K562 (cell line): ENCODE measurements around the gene TCF4. TPM values are rescaled to one million over a fixed set of nuclear protein-coding genes. Genes with fewer than 3 reads are reported as not detected.

ENCODE experiments used
- ATAC-seq: fragments of 200-7000 bp; cut with Tn5 transposase; 3 replicates; pipeline ENCODE4 v1.9.1; 2020; ENCODE audit warnings: moderate library complexity
- BruUV-seq: library from RNA; stranded (reverse); fragments of 400-500 nt; replicated peaks from 2 replicates; lab custom pipeline; 2021; lab: Mats Ljungman, UMichigan
- CTCF ChIA-PET: fragments of 300-600 bp; formaldehyde crosslinking; extraction: SDS; loops from one replicate; lab custom pipeline; 2021; ENCODE audit warnings: low intra/inter-chr PET ratio; lab: Yijun Ruan, JAX
- POLR2A ChIA-PET: fragments of 300-600, 350-650 bp; sonication (Branson Sonifier 250); formaldehyde crosslinking; extraction: SDS; loops from one replicate; lab custom pipeline; 2021; ENCODE audit warnings: antibody characterized with exemption, inconsistent platforms; lab: Yijun Ruan, JAX
- DNase-seq, 4 experiments: peaks; one replicate each; pipeline versions ENCODE4 v3.0.0 to v3.0.0-alpha.2; 2011 to 2018; ENCODE audit warnings: low spot score in 3 of 4, mixed read lengths in 3 of 4; ENCODE audit errors: extremely low read depth in 1 of 4
- FAIRE-seq: peaks from 2 replicates; lab custom pipeline; 2011; peaks lifted over from hg19 to GRCh38; lab: Jason Lieb, UNC
- H2AFZ ChIP-seq: 2 replicates; pipeline ENCODE4 v1.6.0; 2011; ENCODE audit warnings: low read depth, low read length, control low read depth, inconsistent platforms
- H3K27ac ChIP-seq: fragments of 200-600 bp; 3 replicates; pipeline ENCODE4 v1.8.0; 2011; ENCODE audit warnings: low read depth, mild to moderate bottlenecking, control low read depth, inconsistent platforms, low read length, moderate library complexity, mixed read lengths; ENCODE audit errors: extremely low read depth
- H3K27me3 ChIP-seq, 2 experiments: fragments of 300-600 bp in 1 of 2; 2 replicates in 1 of 2; 3 replicates in 1 of 2; pipeline versions ENCODE4 v1.6.0 to v1.8.0; 2011; ENCODE audit warnings: inconsistent platforms in 2 of 2, low read length in 2 of 2, mild to moderate bottlenecking in 1 of 2, mixed read lengths in 1 of 2, moderate library complexity in 1 of 2; ENCODE audit not compliant: control insufficient read depth in 2 of 2, insufficient read depth in 2 of 2
- H3K36me3 ChIP-seq: fragments of 300-600 bp; 3 replicates; pipeline ENCODE4 v1.8.0; 2011; ENCODE audit warnings: mild to moderate bottlenecking, low read length, inconsistent platforms; ENCODE audit not compliant: control insufficient read depth, insufficient read depth
- H3K4me1 ChIP-seq, 2 experiments: fragments of 200-600 bp in 1 of 2; replicated peaks in 1 of 2; 2 replicates in 1 of 2; 3 replicates in 1 of 2; pipeline versions ENCODE4 v1.5.1 to v1.8.0; 2011; ENCODE audit warnings: inconsistent platforms in 2 of 2, low read length in 2 of 2, mild to moderate bottlenecking in 1 of 2, mixed read lengths in 1 of 2, moderate library complexity in 1 of 2; ENCODE audit not compliant: control insufficient read depth in 2 of 2, insufficient read depth in 2 of 2
- H3K4me2 ChIP-seq: 2 replicates; pipeline ENCODE4 v1.6.1; 2011; ENCODE audit warnings: low read length, control low read depth, inconsistent platforms, mixed read lengths; ENCODE audit not compliant: insufficient read depth
- H3K4me3 ChIP-seq: fragments of 200-600 bp; sonication (generic), shearing (Covaris generic); 2 replicates; pipeline ENCODE4 v1.5.1; 2016; ENCODE audit warnings: control low read depth, inconsistent platforms
- H3K79me2 ChIP-seq: fragments of 200-600 bp; 3 replicates; pipeline ENCODE4 v1.8.0; 2011; ENCODE audit warnings: low read length, inconsistent platforms; ENCODE audit not compliant: control insufficient read depth, insufficient read depth
- H3K9ac ChIP-seq, 2 experiments: 2 replicates each; pipeline versions ENCODE4 v1.6.0 to v1.6.1; 2011; ENCODE audit warnings: low read depth in 2 of 2, low read length in 2 of 2, control low read depth in 1 of 2, inconsistent platforms in 1 of 2, mild to moderate bottlenecking in 1 of 2, mixed read lengths in 1 of 2; ENCODE audit not compliant: insufficient read depth in 1 of 2
- H3K9me1 ChIP-seq: one replicate; pipeline ENCODE4 v1.6.0; 2011; ENCODE audit warnings: inconsistent platforms, mild to moderate bottlenecking, low read length, moderate library complexity; ENCODE audit not compliant: control insufficient read depth, insufficient read depth
- H3K9me3 ChIP-seq: replicated peaks from 2 replicates; pipeline ENCODE4 v1.5.1; 2011; ENCODE audit warnings: low read depth, low read length, inconsistent platforms; ENCODE audit not compliant: control insufficient read depth, insufficient read depth
- H4K20me1 ChIP-seq: replicated peaks from 2 replicates; pipeline ENCODE4 v1.6.1; 2011; ENCODE audit warnings: low read length, inconsistent platforms, mixed read lengths; ENCODE audit not compliant: control insufficient read depth, insufficient read depth
- FOXJ2 ChIP-seq: fragments of 200-800 bp; sonication (Bioruptor generic); IDR thresholded peaks from 2 replicates; pipeline ENCODE4 v1.6.1; 2016; ENCODE audit warnings: missing genetic modification characterization, missing compliant biosample characterization
- HMG20B ChIP-seq: fragments of 250-450 bp; sonication (Bioruptor Pico); IDR thresholded peaks from 2 replicates; pipeline ENCODE4 v1.5.0; 2021; ENCODE audit warnings: mild to moderate bottlenecking
- MCM5 ChIP-seq: fragments of 450-650 bp; IDR thresholded peaks from 2 replicates; pipeline ENCODE4 v1.6.1; 2016; ENCODE audit warnings: low read depth
- MECOM ChIP-seq: fragments of 250-450 bp; sonication (Bioruptor Pico); IDR thresholded peaks from 2 replicates; pipeline ENCODE4 v1.8.0; 2022; ENCODE audit warnings: inconsistent platforms
- PML ChIP-seq: IDR thresholded peaks from 2 replicates; pipeline ENCODE4 v1.6.1; 2012; ENCODE audit warnings: low read length, inconsistent platforms
- TAF1 ChIP-seq: IDR thresholded peaks from 2 replicates; pipeline ENCODE4 v1.6.1; 2011; ENCODE audit warnings: mild to moderate bottlenecking, low read length, moderate library complexity; ENCODE audit not compliant: insufficient read depth, control insufficient read depth, severe bottlenecking; ENCODE audit errors: extremely low read depth
- ZKSCAN1 ChIP-seq: fragments of 150-350 bp; IDR thresholded peaks from 2 replicates; pipeline ENCODE4 v1.6.1; 2016; ENCODE audit warnings: low read depth, low read length
- ZNF583 ChIP-seq: fragments of 250-450 bp; sonication (Bioruptor Pico); IDR thresholded peaks from 2 replicates; pipeline ENCODE4 v1.4.0; 2020
- ZNF830 ChIP-seq: fragments of 250-450 bp; sonication (Bioruptor Pico); IDR thresholded peaks from 2 replicates; pipeline ENCODE4 v1.5.0; 2021; ENCODE audit warnings: mild to moderate bottlenecking
- in situ Hi-C: fragments of 300-500 bp; cut with MboI; formaldehyde crosslinking; loops from 4 replicates; pipeline ENCODE4 v1.15.0; 2018; ENCODE audit warnings: inconsistent platforms, mixed read lengths
- intact Hi-C: fragments of 100-400 bp; cut with micrococcal nuclease; formaldehyde crosslinking; loops from 2 replicates; pipeline ENCODE4 v1.14.2; 2022
- polyA plus RNA-seq, 8 experiments: library from polyadenylated mRNA; depleted of rRNA in 4 of 8; stranded (reverse) in 5 of 8; unstranded in 3 of 8; fragments of >200 nt; fragmentation: Nextera tagmentation in 2 of 8; fragmentation: Illumina TruSeq in 1 of 8; extraction: Ambion mirVana in 2 of 8; extraction: Trizol in 1 of 8; gene quantifications; 2 replicates each; pipeline versions ENCODE4 v1.2.1 to v1.2.3, GENCODE V29; 2011 to 2014; ENCODE audit warnings: inconsistent platforms in 1 of 8, missing spikeins in 1 of 8
- total RNA-seq, 7 experiments: library from RNA; depleted of rRNA in 6 of 7; stranded (reverse); fragments of >200 nt in 6 of 7; fragmentation: Illumina TruSeq in 2 of 7; extraction: Trizol in 2 of 7; gene quantifications; 2 replicates each; pipeline versions ENCODE4 v1.2.1 to v1.2.3, GENCODE V29; 2011 to 2021; ENCODE audit warnings: low replicate concordance in 1 of 7
- TF ChIP-seq, protein P1 (sequence below), 2 experiments: IDR thresholded peaks; 2 replicates each; pipeline ENCODE4 v1.6.1; 2011; ENCODE audit warnings: borderline replicate concordance in 1 of 2, control low read depth in 1 of 2, low read depth in 1 of 2, low read length in 1 of 2, mild to moderate bottlenecking in 1 of 2, mixed read lengths in 1 of 2, moderate library complexity in 1 of 2; ENCODE audit not compliant: insufficient read depth in 1 of 2, insufficient read length in 1 of 2, poor library complexity in 1 of 2, severe bottlenecking in 1 of 2; ENCODE audit errors: extremely low read depth in 1 of 2
- TF ChIP-seq, protein P2 (sequence below): sonication (generic); formaldehyde crosslinking; IDR thresholded peaks from 2 replicates; pipeline ENCODE4 v1.8.1; 2022; ENCODE audit warnings: missing genetic modification reagents
- TF ChIP-seq, protein P3 (sequence below), 2 experiments: fragments of 450-650 bp in 1 of 2; sonication (generic) in 1 of 2; formaldehyde crosslinking in 1 of 2; IDR thresholded peaks; 2 replicates each; pipeline versions ENCODE4 v1.7.1 to v1.9.0; 2016 to 2022; ENCODE audit warnings: inconsistent platforms in 1 of 2, mild to moderate bottlenecking in 1 of 2, missing genetic modification reagents in 1 of 2

The TCF4 gene
- total and polyA plus RNA-seq, 9 of the 15 experiments (the other 6 are each of a cell fraction or from before 2014, with no cell fraction given): 4.8 to 24.7 (median 15.2) TPM

DNA sequence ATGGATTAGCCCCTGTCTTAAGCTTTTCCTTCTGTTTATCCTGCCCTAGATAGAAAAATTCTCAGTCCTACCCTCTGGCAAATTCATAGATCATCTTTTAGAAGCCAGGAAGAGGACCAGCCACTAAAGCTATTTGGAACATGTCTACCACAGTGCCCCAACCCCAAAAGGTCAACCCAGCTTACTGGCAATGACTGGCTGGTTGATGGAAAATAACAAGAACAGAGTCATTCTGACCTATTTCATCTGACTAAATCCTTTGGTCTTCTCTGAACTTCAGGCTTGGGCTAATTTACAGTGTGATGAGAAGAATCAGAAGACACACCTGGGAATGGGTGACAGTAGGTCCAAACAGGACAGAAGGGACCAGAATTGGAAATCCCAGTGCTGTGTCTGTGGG, 401.4 kb downstream of the TCF4 start:
- ChIA-PET POLR2A (interaction anchor here (0.5 kb wide), 1 partner anchor 1698 kb away, joined by 3 read pairs; no protein-coding TSS in a partner anchor), CTCF (no interaction called here)
- BruUV-seq: no TSS peak
- ATAC-seq (no peak), FAIRE-seq (no peak), DNase-seq (no peak)
- Histone ChIP-seq H4K20me1 (no peaks in the 10 kb centered on the region), H3K27me3 (peaks cover 0 to 2% of the 10 kb centered on the region in 2 experiments; a peak in 1 of 5 replicates), H2AFZ (no peak overlapping the region), H3K4me1 (no peaks in the 10 kb centered on the region), H3K4me3 (no peak overlapping the region), H3K4me2 (no peak overlapping the region), H3K27ac (no peak overlapping the region), H3K9me1 (no peaks in the 10 kb centered on the region), H3K79me2 (no peaks in the 10 kb centered on the region), H3K9ac (no peak overlapping the region), H3K9me3 (no peaks in the 10 kb centered on the region), H3K36me3 (no peaks in the 10 kb centered on the region)
- intact Hi-C loops (no loop called here), in situ Hi-C loops (no loop called here)
- TF ChIP-seq MCM5: no peak
- TF ChIP-seq PML: no peak
- TF ChIP-seq, protein P1, sequence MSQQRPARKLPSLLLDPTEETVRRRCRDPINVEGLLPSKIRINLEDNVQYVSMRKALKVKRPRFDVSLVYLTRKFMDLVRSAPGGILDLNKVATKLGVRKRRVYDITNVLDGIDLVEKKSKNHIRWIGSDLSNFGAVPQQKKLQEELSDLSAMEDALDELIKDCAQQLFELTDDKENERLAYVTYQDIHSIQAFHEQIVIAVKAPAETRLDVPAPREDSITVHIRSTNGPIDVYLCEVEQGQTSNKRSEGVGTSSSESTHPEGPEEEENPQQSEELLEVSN (IDR thresholded peaks at IDR 0.05; ENCODE audit: borderline replicate concordance in 1 of 2, extremely low read depth in 1 of 2, insufficient read depth in 1 of 2, insufficient read length in 1 of 2, low read depth in 1 of 2, low read length in 1 of 2, poor library complexity in 1 of 2, severe bottlenecking in 1 of 2): no peak
- TF ChIP-seq, protein P2, sequence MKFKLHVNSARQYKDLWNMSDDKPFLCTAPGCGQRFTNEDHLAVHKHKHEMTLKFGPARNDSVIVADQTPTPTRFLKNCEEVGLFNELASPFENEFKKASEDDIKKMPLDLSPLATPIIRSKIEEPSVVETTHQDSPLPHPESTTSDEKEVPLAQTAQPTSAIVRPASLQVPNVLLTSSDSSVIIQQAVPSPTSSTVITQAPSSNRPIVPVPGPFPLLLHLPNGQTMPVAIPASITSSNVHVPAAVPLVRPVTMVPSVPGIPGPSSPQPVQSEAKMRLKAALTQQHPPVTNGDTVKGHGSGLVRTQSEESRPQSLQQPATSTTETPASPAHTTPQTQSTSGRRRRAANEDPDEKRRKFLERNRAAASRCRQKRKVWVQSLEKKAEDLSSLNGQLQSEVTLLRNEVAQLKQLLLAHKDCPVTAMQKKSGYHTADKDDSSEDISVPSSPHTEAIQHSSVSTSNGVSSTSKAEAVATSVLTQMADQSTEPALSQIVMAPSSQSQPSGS (CRISPR knock-in tag): no peak
- TF ChIP-seq ZKSCAN1: no peak
- no peak for TF ChIP-seq TAF1
- TF ChIP-seq FOXJ2 (tag): no peak
- no peak for TF ChIP-seq MECOM (CRISPR knock-in tag)
- no peak for TF ChIP-seq ZNF583
- no peak for TF ChIP-seq HMG20B (CRISPR knock-in tag)
- TF ChIP-seq, protein P3, sequence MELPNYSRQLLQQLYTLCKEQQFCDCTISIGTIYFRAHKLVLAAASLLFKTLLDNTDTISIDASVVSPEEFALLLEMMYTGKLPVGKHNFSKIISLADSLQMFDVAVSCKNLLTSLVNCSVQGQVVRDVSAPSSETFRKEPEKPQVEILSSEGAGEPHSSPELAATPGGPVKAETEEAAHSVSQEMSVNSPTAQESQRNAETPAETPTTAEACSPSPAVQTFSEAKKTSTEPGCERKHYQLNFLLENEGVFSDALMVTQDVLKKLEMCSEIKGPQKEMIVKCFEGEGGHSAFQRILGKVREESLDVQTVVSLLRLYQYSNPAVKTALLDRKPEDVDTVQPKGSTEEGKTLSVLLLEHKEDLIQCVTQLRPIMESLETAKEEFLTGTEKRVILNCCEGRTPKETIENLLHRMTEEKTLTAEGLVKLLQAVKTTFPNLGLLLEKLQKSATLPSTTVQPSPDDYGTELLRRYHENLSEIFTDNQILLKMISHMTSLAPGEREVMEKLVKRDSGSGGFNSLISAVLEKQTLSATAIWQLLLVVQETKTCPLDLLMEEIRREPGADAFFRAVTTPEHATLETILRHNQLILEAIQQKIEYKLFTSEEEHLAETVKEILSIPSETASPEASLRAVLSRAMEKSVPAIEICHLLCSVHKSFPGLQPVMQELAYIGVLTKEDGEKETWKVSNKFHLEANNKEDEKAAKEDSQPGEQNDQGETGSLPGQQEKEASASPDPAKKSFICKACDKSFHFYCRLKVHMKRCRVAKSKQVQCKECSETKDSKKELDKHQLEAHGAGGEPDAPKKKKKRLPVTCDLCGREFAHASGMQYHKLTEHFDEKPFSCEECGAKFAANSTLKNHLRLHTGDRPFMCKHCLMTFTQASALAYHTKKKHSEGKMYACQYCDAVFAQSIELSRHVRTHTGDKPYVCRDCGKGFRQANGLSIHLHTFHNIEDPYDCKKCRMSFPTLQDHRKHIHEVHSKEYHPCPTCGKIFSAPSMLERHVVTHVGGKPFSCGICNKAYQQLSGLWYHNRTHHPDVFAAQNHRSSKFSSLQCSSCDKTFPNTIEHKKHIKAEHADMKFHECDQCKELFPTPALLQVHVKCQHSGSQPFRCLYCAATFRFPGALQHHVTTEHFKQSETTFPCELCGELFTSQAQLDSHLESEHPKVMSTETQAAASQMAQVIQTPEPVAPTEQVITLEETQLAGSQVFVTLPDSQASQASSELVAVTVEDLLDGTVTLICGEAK (IDR thresholded peaks at IDR 0.05): no peak
- TF ChIP-seq, protein P3 (CRISPR knock-in tag; IDR thresholded peaks at IDR 0.05): no peak
- no peak for TF ChIP-seq ZNF830 (CRISPR knock-in tag)
